ENCODE data around the gene CDC42EP3. TPM values are rescaled to one million over a fixed set of nuclear protein-coding genes. Genes with fewer than 3 reads are reported as not detected.

The CDC42EP3 gene
- total and polyA plus RNA-seq, 8 donors, result 6.7 to 89.7 (median 17.2) TPM

GRCh38 chr2:37689751-37690150 lies 18.3 kb upstream of the CDC42EP3 start:
- H3K27ac ChIP-seq, result peak overlapping the region in 4 of 5 donors; percentile 15 to 62 (median 50)

GRCh38 chr2:37688771-37689468 lies 17.5 kb upstream of the CDC42EP3 start:
- no peaks in the 10 kb centered on the region for H3K9me3 ChIP-seq
- 36 to 40% (median 38%) methylated on average over 10 of the region's 10 CpGs for WGBS, 5 donors
- H3K27ac ChIP-seq, result peak overlapping the region in 4 of 5 donors; percentile 15 to 62 (median 50)
- H3K27me3 ChIP-seq, result no peaks in the 10 kb centered on the region
- TF ChIP-seq POLR2A (IDR thresholded peaks at IDR 0.05) (no peak), POLR2AphosphoS5 (IDR thresholded peaks at IDR 0.05) (peak in 2 of 3 donors; percentile 36 to 59), EP300 (IDR thresholded peaks at IDR 0.05) (peak; percentile 35), CTCF (IDR thresholded peaks at IDR 0.05) (no peak)
- intact Hi-C loops (cut with DNase I; ENCODE audit: low total_unique reads), result no loop called here
- H3K36me3 ChIP-seq, result no peaks in the 10 kb centered on the region
- peaks cover 0 to 19% (median 8%) of the 10 kb centered on the region in 4 donors for H3K4me1 ChIP-seq
- DNase-seq, result peak in 1 of 2 donors; percentile 78
- H3K4me3 ChIP-seq, result no peak overlapping the region

More at GRCh38 chr2:37689751-37690150, 18.3 kb upstream of the CDC42EP3 start:
- Histone ChIP-seq H3K4me1 (peaks cover 0 to 14% (median 8%) of the 10 kb centered on the region in 4 donors), H3K36me3 (no peaks in the 10 kb centered on the region), H3K4me3 (no peak overlapping the region), H3K27me3 (no peaks in the 10 kb centered on the region), H3K9me3 (no peaks in the 10 kb centered on the region)
- DNase-seq, result peak in 1 of 2 donors; percentile 42
- 58 to 75% (median 59%) methylated on average over 2 of the region's 2 CpGs for WGBS, 5 donors
- intact Hi-C loops (cut with DNase I; ENCODE audit: low total_unique reads), result no loop called here
- no peak for TF ChIP-seq POLR2AphosphoS5 (IDR thresholded peaks at IDR 0.05)
- TF ChIP-seq CTCF (IDR thresholded peaks at IDR 0.05), result no peak
- no peak for TF ChIP-seq POLR2A (IDR thresholded peaks at IDR 0.05)
- TF ChIP-seq EP300 (IDR thresholded peaks at IDR 0.05), result no peak

GRCh38 chr2:37686792-37687526 lies 15.5 kb upstream of the CDC42EP3 start:
- WGBS, 5 donors, result 46 to 85% (median 50%) methylated on average over 1 of the region's 1 CpG
- intact Hi-C loops (cut with DNase I; ENCODE audit: low total_unique reads), result no loop called here
- H3K4me1 ChIP-seq, result peaks cover 0 to 27% (median 8%) of the 10 kb centered on the region in 4 donors
- H3K4me3 ChIP-seq, result no peak overlapping the region
- no peaks in the 10 kb centered on the region for H3K27me3 ChIP-seq
- no peaks in the 10 kb centered on the region for H3K9me3 ChIP-seq
- H3K36me3 ChIP-seq, result no peaks in the 10 kb centered on the region
- no peak overlapping the region for H3K27ac ChIP-seq
- no peak for DNase-seq
- no peak for TF ChIP-seq POLR2A (IDR thresholded peaks at IDR 0.05)
- TF ChIP-seq POLR2AphosphoS5 (IDR thresholded peaks at IDR 0.05), result no peak
- no peak for TF ChIP-seq CTCF (IDR thresholded peaks at IDR 0.05)
- no peak for TF ChIP-seq EP300 (IDR thresholded peaks at IDR 0.05)

- 83 to 94% (median 92%) methylated on average over 4 of the region's 4 CpGs for WGBS, 5 donors
- H3K36me3 ChIP-seq, result no peaks in the 10 kb centered on the region
- no peak for DNase-seq
Measured at GRCh38 chr2:37684809-37685208, 13.4 kb upstream of the CDC42EP3 start.

More at GRCh38 chr2:37684809-37685208, 13.4 kb upstream of the CDC42EP3 start:
- no peaks in the 10 kb centered on the region for H3K9me3 ChIP-seq
- no peak overlapping the region for H3K27ac ChIP-seq
- TF ChIP-seq POLR2AphosphoS5 (IDR thresholded peaks at IDR 0.05), result no peak
- TF ChIP-seq POLR2A (IDR thresholded peaks at IDR 0.05), result no peak
- TF ChIP-seq CTCF (IDR thresholded peaks at IDR 0.05), result no peak
- no peak for TF ChIP-seq EP300 (IDR thresholded peaks at IDR 0.05)
- H3K4me1 ChIP-seq, result peaks cover 0 to 25% (median 8%) of the 10 kb centered on the region in 4 donors
- no peaks in the 10 kb centered on the region for H3K27me3 ChIP-seq
- no peak overlapping the region for H3K4me3 ChIP-seq
- intact Hi-C loops (cut with DNase I; ENCODE audit: low total_unique reads), result no loop called here

Measured in stomach (tissue), 9 donors.